ENCODE data around the gene DNAH17.

DNAH17 gene

GRCh38 chr17:78558989-78559388 is 18.2 kb downstream of the DNAH17 start:
- TF ChIP-seq CTCF (conservative IDR thresholded peaks at IDR 0.05; ENCODE audit: low read depth, low read length), result no peak
- DNase-seq (ENCODE audit: low read depth), result no peak

GRCh38 chr17:78558181-78558850 is 18.9 kb downstream of the DNAH17 start:
- peak; percentile 11 for DNase-seq (ENCODE audit: low read depth)
- H3K4me3 ChIP-seq (ENCODE audit: low read depth, low read length), result no peak overlapping the region
- no peak for TF ChIP-seq CTCF (conservative IDR thresholded peaks at IDR 0.05; ENCODE audit: low read depth, low read length)

More at GRCh38 chr17:78558989-78559388, 18.2 kb downstream of the DNAH17 start:
- H3K4me3 ChIP-seq (ENCODE audit: low read depth, low read length), result no peak overlapping the region

GRCh38 chr17:78557598-78558039 is 19.6 kb downstream of the DNAH17 start:
- TF ChIP-seq CTCF (conservative IDR thresholded peaks at IDR 0.05; ENCODE audit: low read depth, low read length), result no peak
- DNase-seq (ENCODE audit: low read depth), result peak; percentile 68
- no peak overlapping the region for H3K4me3 ChIP-seq (ENCODE audit: low read depth, low read length)

GRCh38 chr17:78556812-78557211 is 20.4 kb downstream of the DNAH17 start:
- no peak for TF ChIP-seq CTCF (conservative IDR thresholded peaks at IDR 0.05; ENCODE audit: low read depth, low read length)
- no peak overlapping the region for H3K4me3 ChIP-seq (ENCODE audit: low read depth, low read length)
- no peak for DNase-seq (ENCODE audit: low read depth)

- DNase-seq (ENCODE audit: low read depth), result no peak
- H3K4me3 ChIP-seq (ENCODE audit: low read depth, low read length), result no peak overlapping the region
- TF ChIP-seq CTCF (conservative IDR thresholded peaks at IDR 0.05; ENCODE audit: low read depth, low read length), result no peak
These were observed 21.3 kb downstream of the DNAH17 start for GRCh38 chr17:78555746-78556401.

GRCh38 chr17:78550464-78550863 is 26.7 kb downstream of the DNAH17 start:
- DNase-seq (ENCODE audit: low read depth), result no peak
- TF ChIP-seq CTCF (conservative IDR thresholded peaks at IDR 0.05; ENCODE audit: low read depth, low read length), result no peak
- H3K4me3 ChIP-seq (ENCODE audit: low read depth, low read length), result no peak overlapping the region

- H3K4me3 ChIP-seq (ENCODE audit: low read depth, low read length), result no peak overlapping the region
- no peak for TF ChIP-seq CTCF (conservative IDR thresholded peaks at IDR 0.05; ENCODE audit: low read depth, low read length)
- DNase-seq (ENCODE audit: low read depth), result no peak
These were observed 28.5 kb downstream of the DNAH17 start for GRCh38 chr17:78548725-78549124.

Data from choroid plexus epithelial cell (primary cell).